Glomerular endothelial cell (primary cell): ENCODE measurements around the gene DENND2D. TPM values are rescaled to one million over a fixed set of nuclear protein-coding genes. Genes with fewer than 3 reads are reported as not detected.

Source experiments
- DNase-seq: peaks from one replicate; pipeline ENCODE4 v3.0.0-alpha.2; 2011; ENCODE audit warnings: low read depth, low spot score; ENCODE audit errors: extremely low read depth
- total RNA-seq: library from RNA; depleted of rRNA; stranded (reverse); fragments of >200 nt; gene quantifications from 2 replicates; pipeline ENCODE4 v1.2.3, GENCODE V29; 2015

DENND2D gene, protein sequence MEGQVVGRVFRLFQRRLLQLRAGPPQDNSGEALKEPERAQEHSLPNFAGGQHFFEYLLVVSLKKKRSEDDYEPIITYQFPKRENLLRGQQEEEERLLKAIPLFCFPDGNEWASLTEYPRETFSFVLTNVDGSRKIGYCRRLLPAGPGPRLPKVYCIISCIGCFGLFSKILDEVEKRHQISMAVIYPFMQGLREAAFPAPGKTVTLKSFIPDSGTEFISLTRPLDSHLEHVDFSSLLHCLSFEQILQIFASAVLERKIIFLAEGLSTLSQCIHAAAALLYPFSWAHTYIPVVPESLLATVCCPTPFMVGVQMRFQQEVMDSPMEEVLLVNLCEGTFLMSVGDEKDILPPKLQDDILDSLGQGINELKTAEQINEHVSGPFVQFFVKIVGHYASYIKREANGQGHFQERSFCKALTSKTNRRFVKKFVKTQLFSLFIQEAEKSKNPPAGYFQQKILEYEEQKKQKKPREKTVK
- total RNA-seq = 3.2 and 3.4 TPM in 2 replicates

DNA sequence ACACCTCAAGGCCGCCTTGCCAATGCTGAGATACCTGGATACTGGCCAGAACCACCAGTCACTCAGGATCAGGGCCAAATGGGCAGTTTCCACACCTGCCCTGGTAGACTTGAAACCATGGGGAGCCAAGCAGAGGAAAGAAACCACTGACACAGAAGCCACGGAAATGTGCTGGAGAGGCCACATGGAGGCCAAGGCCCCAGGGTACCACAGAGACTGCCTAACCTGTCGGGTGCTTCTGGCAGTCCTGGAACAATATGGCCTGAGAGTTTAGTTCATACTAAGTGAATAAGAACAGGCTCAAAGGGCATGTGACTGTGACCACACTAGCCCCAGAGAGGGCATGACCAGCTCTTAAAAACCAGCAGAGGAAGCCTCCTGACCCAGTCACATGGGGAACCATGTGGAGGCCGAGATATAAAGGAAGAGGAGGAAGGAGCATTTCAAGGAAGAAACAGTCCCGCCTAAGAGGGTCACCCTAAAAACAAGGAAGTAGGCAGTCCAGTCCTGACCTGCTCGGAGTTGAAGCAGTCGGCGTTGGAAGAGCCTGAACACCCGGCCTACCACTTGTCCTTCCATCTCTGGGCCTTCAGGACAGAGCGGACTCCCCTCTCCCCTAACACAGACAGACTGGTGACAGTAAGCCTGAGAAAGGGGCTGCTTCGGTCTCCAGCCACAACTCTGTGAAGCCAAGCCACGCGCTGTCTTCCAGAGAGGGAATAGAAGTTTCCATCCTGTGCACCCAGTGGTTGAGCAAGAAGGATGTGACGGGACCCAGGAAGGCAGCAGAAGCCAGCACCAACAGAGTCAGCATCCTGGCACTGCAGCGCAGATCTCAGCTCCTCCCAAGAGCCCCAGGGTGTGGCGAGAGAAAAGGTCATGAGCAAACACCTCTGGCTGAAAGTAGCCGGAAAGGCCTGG lies at the start of gene DENND2D:
DENND2D (minus strand) TSS at position 766 of the 921 bp plus-strand sequence; CDS start at position 579, 187 bp downstream.
- DNase-seq = no peak

DNA sequence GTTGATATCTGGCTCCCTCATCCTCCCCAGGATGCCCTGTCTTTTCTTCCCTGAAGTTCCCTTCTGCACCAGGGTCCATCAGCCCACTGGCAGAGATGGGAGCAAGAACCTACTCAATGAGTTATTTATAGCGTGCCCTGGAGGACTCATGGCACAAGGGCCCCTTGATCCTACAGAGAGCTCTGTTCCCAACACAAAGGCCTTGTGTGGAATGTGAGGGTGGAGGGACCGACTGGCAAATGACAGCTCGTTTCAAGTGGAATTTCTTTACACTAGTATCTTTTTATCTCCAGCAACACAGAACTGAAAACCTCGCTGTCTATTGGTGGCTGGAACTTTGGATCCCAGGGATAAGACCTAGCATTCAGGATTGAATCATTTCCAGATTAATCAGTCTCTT lies 49.5 kb upstream of the DENND2D start:
- no peak for DNase-seq

DNA sequence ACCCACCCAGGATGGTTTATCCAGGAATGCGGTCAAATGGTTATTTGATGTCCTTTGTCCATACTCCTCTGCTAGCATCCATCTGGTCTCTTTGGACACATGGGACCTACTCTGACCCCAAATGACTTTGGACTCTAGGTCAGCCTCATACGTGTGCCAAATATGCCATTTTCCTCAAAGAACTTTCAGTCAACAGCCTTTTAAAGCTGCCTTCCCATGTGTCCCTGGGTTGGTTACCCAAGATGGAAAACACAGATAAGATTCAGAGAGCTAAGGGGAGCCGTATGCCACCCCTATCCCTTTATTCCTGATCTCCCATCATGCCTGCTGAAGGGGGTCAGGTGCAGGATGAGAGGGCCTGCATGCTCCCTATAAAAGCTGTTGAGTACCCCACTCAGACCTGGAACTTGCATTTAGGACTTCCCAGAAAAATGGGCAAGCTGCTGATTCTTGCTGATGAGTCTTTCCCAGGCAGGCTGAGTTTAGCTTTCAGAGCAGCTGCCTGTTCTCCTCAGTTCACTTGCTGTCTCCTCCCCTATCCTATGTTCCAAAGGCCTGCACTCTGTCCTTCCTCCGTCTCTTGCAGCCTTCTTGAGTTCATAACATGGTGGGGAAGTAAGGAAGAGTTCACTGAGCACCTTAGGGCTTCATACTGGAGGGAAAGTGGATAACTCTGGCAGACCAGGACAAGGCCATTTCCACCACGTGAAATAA lies 46.8 kb upstream of the DENND2D start:
- no peak for DNase-seq

DNA sequence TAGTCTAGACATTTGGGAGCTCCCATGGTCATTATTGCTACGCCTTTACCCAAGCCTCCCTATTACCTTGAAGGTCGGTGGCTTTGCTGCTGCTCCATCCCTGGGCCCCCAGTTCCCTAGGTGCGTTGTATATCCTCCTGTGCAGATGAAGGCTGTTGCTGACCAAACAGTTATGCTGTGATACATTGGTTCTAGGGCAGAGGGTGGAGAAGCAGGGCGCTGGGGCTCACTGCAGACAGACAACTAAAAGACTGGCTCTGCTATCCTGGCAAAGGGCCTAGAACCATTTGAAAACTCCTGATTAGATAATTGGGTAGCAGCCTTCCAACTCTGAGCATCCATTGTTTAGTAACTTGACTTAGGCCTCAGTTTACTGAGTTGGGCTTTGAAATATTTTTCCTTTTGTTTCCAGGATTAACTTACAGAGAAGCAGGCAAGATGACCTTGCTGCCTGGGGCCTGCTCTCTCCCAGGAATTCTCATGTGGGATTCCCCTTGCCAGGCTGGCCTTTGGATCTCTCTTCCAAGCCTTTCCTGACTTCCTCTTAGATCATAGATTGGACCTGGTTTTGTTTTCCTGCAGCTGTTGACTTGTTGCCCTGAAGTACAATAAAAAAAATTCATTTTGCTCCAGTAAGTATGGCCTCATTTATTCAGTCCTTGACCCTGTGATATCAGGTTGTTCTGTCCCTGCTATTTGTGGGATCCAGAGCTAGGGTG lies 42.5 kb upstream of the DENND2D start:
- no peak for DNase-seq

DNA sequence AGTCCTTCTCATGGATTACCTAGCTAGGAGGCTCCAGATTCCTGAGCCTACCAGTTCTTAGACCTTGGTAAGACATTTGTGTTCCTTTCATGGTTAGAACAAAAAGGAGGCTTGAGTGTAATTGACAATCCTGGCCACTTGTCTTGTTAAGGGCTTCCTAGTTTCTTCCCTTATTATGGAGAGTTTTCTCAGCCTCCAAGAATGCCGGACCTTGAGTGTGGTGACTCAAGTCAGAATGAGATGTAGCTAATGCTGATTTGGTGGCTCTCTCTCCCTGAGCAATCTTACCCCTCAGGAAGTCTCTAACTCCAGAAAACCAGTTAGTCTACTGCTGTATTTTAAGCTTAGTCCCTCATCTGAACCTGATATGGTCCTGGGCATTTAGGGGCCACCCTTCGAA lies 41.4 kb upstream of the DENND2D start:
- no peak for DNase-seq

DNA sequence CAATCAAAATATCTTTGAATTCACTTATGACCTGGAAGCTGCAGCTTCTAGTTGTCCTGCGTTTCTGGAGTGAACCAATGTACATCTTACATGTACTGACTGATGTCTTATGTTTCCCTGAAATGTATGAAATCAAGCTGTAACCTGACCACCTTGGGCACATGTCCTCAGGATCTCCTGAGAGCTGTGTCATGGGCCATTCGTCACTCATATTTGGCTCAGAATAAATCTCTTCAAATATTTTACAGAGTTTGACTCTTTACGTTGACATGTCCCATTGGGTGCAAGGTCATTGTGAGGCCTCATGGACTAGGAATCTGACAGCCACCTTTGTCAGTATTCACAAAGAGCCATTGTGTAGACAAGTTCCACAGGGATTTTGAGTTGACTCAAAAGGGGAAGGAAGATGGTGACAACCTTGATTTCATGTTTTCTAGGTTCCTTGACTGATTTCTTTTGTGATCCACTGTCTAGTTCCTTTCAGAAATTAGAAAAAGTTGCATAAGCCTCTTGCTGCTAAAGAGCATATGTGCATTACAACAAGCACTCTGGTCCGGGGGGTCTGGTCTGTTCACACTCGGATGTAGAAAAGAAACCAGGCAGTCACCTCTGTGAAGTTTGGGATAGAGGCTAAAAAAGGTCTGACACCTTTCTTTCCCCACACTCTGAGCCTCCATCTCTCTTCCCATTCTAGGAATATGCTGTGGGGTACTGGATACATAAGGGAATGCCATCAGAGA lies 37.8 kb upstream of the DENND2D start:
- DNase-seq = no peak

DNA sequence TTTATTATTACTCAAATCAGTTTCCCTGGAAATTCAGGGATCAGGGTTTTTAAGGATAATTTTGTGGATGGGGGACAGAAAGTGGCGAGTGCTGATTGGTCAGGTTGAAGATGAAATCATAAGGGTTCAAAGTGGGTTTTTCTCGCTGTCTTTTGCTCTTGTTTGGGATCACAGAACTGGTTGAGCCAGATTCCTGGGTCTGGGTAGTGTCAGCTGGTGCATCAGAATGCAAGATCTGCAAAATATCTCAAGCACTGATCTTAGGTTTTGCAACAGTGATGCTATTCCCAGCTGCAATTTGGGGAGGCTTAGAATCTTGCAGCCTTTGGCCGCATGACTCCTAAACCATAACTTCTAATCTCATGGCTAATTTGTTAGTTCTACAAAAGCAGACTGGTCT lies 36.4 kb upstream of the DENND2D start:
- no peak for DNase-seq

DNA sequence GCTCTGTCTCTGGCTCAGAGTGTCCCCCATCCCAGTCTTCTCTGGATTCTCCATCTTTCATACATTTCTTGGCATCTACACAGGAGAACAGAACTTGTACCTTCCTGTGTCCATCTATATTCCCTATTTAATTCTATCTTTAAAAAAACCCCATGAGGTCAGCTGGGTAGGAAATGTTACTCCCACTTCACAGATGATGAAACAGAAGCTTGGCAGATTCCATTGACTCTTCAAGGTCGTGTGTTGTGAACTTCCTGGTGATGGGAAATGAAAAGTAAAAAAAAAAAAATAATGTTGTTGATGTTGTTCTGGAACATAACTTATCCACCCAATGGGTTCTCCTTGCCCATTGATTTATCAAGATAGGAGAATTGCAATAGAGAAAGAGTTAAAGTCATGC lies 35.9 kb upstream of the DENND2D start:
- DNase-seq = no peak

DNA sequence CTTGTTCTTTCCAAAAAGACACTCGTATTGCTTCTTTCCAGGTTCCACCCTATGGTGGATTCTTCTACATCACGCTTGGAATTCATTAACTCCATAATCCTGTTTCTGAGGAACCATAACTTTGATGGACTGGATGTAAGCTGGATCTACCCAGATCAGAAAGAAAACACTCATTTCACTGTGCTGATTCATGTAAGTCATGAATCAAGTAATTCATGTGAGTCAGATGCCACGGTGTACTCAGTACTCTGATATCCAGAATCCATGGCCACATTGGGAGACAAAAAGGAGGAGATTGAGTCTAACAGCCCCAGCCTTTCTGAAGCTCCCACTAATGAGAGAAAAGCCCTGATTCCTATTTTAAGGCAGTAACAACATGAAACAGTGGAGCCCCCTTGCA lies 34.4 kb upstream of the DENND2D start:
- no peak for DNase-seq

DNA sequence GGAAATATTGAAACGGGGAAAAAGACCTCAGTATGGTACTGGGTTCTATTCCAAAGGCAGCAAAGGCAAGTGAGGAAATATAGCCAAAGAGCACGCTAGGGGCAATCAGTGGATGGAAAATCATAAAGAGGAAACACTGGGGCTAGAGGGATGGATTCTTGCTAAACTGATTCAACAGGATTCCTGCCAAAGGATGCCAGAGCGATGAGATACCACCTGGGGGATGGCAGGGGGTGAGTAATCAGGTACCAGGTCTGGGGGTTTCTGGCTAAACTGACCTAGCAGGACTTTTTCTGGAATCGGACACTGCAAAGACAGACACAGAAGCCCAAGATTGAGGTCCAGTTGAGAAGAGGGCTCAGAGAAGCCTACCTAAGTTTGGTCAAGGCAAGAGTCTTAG lies 33.8 kb upstream of the DENND2D start:
- DNase-seq = no peak

DNA sequence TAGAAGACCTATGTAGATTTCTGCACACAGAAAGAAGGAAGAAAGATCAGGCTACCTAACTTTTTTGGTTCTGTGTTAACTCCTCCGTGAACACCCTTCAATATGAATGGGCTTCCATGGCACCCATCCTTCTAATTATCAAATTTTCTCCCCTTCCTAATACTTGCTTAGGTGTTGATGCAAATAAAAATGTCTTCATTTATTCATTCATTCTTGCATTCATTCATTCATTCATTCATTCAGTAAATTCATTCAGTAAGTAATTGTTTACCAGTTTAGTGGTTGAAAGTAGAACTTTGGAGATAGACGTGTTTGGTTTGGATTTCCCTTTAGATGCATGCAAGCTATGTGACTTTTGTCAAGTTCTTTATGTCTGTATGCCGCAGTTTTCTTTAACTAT lies 31.7 kb upstream of the DENND2D start:
- no peak for DNase-seq

DNA sequence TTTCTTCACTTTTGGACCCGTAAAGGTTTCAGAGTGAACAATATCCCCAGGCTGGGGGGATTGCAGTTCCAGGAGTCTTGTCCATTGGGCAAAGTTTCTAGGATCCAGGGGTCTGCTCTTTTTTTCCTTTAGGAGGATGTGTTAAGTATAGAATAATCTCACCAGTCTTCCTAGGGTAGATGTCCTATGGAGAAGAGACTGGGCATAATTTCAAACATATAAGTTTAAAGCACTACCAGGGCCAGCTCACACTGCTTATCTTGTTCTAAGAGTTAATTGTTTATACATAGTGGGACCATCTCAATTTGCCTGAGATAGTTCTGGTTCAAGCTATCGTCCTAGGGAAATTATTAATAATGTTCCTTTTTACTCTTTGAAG lies 28.3 kb upstream of the DENND2D start:
- DNase-seq = no peak

DNA sequence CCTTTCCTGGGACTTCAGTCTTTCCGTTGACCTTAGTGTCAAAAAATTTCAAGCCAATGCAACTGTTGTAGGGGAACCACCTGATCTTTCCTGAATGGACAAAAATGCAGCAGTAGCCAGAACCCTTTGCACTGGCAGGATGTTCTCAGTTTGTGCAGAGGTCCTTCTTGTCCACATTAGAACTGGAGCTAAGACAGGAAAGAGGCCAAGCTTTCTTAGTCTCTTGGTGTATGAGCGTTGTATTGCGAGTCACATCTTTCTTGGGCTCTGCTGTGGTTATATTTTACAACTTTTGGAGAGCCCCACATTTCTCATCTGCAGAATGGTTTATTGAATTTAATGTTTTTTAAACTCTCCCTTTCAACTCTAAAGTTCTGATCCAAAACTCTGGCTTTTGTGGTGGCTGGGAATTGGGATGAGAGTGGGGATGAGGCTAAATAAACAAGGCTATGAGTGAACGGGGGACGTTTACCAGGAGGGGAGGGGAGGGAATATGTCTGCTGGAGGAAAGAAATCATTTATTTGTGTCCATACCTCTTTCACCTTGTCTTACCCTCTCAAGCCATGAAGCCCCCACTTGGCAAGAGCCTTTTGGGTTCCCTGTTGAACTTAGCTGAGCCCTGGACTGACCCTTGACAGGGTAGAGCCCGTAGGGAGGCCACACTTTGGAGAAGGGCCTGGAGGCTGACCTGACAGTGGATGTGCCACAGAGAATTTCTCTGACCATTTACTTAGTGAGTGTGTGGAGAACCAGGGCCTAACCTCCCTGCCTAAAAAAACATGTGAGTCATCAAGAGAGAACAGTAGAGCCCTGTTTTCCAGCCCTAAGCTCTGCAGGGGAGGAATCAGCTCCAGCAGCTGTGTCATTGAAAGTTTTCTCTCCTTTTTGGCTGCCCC lies 27.7 kb upstream of the DENND2D start:
- no peak for DNase-seq

DNA sequence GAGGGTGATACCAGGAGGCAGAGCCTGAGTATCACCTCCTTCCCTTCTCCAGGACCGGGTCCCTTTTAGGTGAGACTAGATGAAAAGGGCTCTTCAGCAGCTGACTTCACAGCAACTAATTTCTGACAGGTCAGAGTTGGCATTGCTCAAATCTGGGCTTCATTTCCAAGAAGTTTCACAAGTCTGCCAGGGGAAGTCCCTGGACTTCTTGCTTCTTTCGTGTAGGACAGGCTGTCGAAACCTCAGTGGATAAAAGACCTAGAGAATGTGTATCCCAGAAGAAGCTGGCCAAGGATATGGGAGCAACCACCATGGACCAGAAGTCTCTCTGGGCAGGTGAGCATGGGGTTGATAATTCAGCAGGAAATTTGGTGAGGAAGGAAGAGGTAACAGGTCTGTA lies 27.0 kb upstream of the DENND2D start, which contains the start of gene CHI3L2:
CHI3L2 (plus strand) TSS at position 280 of the 400 bp plus-strand sequence; CDS start at position 297, 17 bp downstream.
- DNase-seq = no peak

DNA sequence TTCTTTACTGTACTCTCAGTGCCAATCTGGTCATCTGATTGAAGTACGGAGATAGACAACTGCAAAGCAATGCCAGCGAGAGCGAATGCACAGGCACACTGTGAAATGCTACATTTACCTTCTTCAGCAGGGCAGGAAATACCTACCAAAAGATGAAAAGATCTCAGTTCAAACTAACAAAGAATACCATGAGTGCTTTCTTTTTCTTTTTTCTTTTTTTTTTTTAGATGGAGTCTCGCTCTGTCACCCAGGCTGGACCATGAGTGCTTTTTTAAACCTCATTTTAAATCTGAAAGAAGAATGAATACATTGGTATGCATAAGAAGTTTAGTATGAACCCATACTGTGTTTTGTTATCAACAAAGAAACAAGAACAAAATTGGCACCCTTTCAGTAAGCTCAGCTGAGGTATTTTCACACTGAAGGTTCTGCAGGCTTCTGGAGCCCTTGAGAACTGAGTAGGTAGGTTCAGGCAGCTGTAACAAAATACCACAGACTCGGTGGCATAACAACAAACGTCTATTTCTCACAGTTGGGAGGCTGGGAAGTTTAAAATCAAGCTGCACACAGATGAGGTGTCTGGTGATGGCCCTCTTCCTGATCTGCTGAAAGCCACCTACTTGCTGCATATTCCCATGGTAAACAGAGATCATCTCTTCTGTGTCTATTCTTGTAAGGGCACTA lies 25.4 kb upstream of the DENND2D start:
- no peak for DNase-seq

DNA sequence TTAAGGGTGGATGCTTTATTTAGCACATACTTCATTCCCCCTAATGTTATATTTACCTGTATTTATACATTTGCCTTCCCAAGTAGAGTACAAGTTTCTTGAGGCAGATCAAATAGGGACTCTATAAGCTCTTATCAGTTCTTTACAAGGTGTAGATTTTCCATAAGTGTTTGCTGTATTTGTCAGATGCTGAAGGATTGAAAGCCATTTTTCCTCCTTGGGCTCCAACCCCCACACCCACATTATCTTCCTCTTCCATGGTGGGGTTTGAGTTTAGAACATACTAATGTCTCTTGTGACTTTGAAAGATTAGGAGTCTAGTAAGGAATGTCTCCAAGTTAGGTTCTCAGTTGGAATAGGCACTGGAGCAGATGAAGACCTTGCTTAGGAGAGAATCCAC lies 24.6 kb upstream of the DENND2D start:
- DNase-seq = no peak

DNA sequence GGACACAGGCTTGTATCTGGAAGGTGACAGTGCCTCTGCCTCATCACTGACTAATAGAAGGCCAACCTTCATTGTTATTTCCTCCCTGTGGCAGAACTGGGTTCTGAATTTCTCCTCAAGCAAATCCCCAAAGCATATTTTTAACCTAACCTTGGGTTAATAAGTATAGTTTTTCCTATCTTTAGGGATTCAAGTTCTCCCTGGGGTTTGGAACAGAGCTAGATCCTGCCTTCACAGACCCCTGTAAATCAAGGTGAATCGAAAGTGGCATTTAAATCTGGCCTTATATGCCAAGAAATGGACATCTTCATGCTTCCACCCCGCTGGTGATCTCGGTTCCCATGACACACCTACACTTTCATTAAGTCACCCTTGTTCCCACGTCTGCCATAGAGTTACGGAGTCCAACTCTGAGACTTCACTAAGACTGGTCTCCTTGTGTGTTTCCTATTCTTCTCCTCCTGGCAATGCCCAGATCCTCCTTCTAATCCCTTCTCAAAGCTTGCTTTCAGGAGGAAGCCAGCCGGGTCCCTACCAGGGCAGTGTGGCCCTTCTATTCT lies 22.8 kb upstream of the DENND2D start:
- DNase-seq = no peak
